ENCODE results near the gene UCN3. TPM values are rescaled to one million over a fixed set of nuclear protein-coding genes. Genes with fewer than 3 reads are reported as not detected.

Gene UCN3
- total RNA-seq = not detected

- DNase-seq (ENCODE audit: low spot score) = no peak
- TF ChIP-seq CTCF (IDR thresholded peaks at IDR 0.05) = no peak
- Histone ChIP-seq H3K36me3 (no peaks in the 10 kb centered on the region), H3K27me3 (replicated peaks; ENCODE audit: insufficient read depth) (no peaks in the 10 kb centered on the region), H3K27ac (no peak within 1 kb of the TSS), H3K9me3 (no peaks in the 10 kb centered on the region), H3K4me3 (no peak within 1 kb of the TSS), H3K4me1 (ENCODE audit: control insufficient read depth in 1 of 2, low read depth in 2 of 2) (peaks cover 0 to 8% of the 10 kb centered on the region in 2 donors)
- no peak for ATAC-seq (ENCODE audit: insufficient number of reproducible peaks, low FRiP score, low read depth)
Observed at GRCh38 chr10:5364890-5365338, at the start of gene UCN3. UCN3 (plus strand) TSS chr10:5364966; CDS start chr10:5373721, 8,755 bp downstream.

GRCh38 chr10:5317547-5318107, 47.1 kb upstream of the UCN3 start:
- TF ChIP-seq CTCF (IDR thresholded peaks at IDR 0.05) = no peak
- Histone ChIP-seq H3K27me3 (replicated peaks; ENCODE audit: insufficient read depth) (no peaks in the 10 kb centered on the region), H3K4me3 (no peak overlapping the region), H3K36me3 (no peaks in the 10 kb centered on the region), H3K4me1 (ENCODE audit: control insufficient read depth in 1 of 2, low read depth in 2 of 2) (no peaks in the 10 kb centered on the region), H3K27ac (no peak overlapping the region), H3K9me3 (no peaks in the 10 kb centered on the region)
- DNase-seq (ENCODE audit: low spot score) (no peak), ATAC-seq (ENCODE audit: insufficient number of reproducible peaks, low FRiP score, low read depth) (no peak)

GRCh38 chr10:5318148-5318547, 46.6 kb upstream of the UCN3 start:
- no peak for TF ChIP-seq CTCF (IDR thresholded peaks at IDR 0.05)
- no peaks in the 10 kb centered on the region for H3K36me3 ChIP-seq
- no peaks in the 10 kb centered on the region for H3K9me3 ChIP-seq
- H3K4me3 ChIP-seq = no peak overlapping the region
- no peaks in the 10 kb centered on the region for H3K27me3 ChIP-seq (replicated peaks; ENCODE audit: insufficient read depth)
- no peak overlapping the region for H3K27ac ChIP-seq
- no peaks in the 10 kb centered on the region for H3K4me1 ChIP-seq (ENCODE audit: control insufficient read depth in 1 of 2, low read depth in 2 of 2)
- DNase-seq (ENCODE audit: low spot score) (no peak), ATAC-seq (ENCODE audit: insufficient number of reproducible peaks, low FRiP score, low read depth) (no peak)

- Histone ChIP-seq H3K27me3 (replicated peaks; ENCODE audit: insufficient read depth) (no peaks in the 10 kb centered on the region), H3K27ac (no peak overlapping the region), H3K4me1 (ENCODE audit: control insufficient read depth in 1 of 2, low read depth in 2 of 2) (no peaks in the 10 kb centered on the region), H3K4me3 (no peak overlapping the region), H3K36me3 (no peaks in the 10 kb centered on the region), H3K9me3 (no peaks in the 10 kb centered on the region)
- no peak for ATAC-seq (ENCODE audit: insufficient number of reproducible peaks, low FRiP score, low read depth)
- no peak for DNase-seq (ENCODE audit: low spot score)
- no peak for TF ChIP-seq CTCF (IDR thresholded peaks at IDR 0.05)
Observed at GRCh38 chr10:5319863-5320262, 44.9 kb upstream of the UCN3 start.

GRCh38 chr10:5321273-5321672, 43.5 kb upstream of the UCN3 start:
- H3K9me3 ChIP-seq = no peaks in the 10 kb centered on the region
- H3K27ac ChIP-seq = no peak overlapping the region
- no peaks in the 10 kb centered on the region for H3K4me1 ChIP-seq (ENCODE audit: control insufficient read depth in 1 of 2, low read depth in 2 of 2)
- no peaks in the 10 kb centered on the region for H3K36me3 ChIP-seq
- ATAC-seq (ENCODE audit: insufficient number of reproducible peaks, low FRiP score, low read depth) (no peak), DNase-seq (ENCODE audit: low spot score) (no peak)
- no peaks in the 10 kb centered on the region for H3K27me3 ChIP-seq (replicated peaks; ENCODE audit: insufficient read depth)
- no peak overlapping the region for H3K4me3 ChIP-seq
- TF ChIP-seq CTCF (IDR thresholded peaks at IDR 0.05) = no peak
